Loucy (cell line): ENCODE measurements around the gene DLGAP4.

Experiments
- H2AFZ ChIP-seq: fragments of 200-600 bp; sonication (generic); 2 replicates; pipeline ENCODE4 v1.6.0; 2016; ENCODE audit warnings: antibody characterized with exemption, mild to moderate bottlenecking, low read length, moderate library complexity
- H3F3A ChIP-seq: fragments of 200-600 bp; 2 replicates; pipeline ENCODE4 v1.6.0; 2016; ENCODE audit warnings: antibody characterized with exemption, low read depth, mild to moderate bottlenecking
- H3K27me3 ChIP-seq: fragments of 200-600 bp; sonication (generic); 2 replicates; pipeline ENCODE4 v1.6.1; 2014; ENCODE audit warnings: low read length, mild to moderate bottlenecking; ENCODE audit not compliant: insufficient read depth, poor library complexity, severe bottlenecking
- H3K36me3 ChIP-seq: fragments of 200-600 bp; sonication (generic); 2 replicates; pipeline ENCODE4 v1.6.1; 2016; ENCODE audit warnings: low read length; ENCODE audit not compliant: insufficient read depth
- H3K4me1 ChIP-seq: fragments of 200-600 bp; sonication (generic); 2 replicates; pipeline ENCODE4 v1.5.1; 2014; ENCODE audit warnings: low read length, mild to moderate bottlenecking; ENCODE audit not compliant: insufficient read depth, poor library complexity, severe bottlenecking
- H3K4me2 ChIP-seq: fragments of 200-600 bp; sonication (generic); 2 replicates; pipeline ENCODE4 v1.6.0; 2014; ENCODE audit warnings: antibody characterized with exemption, low read length, low read depth, mild to moderate bottlenecking; ENCODE audit not compliant: poor library complexity, severe bottlenecking
- H3K4me3 ChIP-seq: fragments of 200-600 bp; sonication (generic); 2 replicates; pipeline ENCODE4 v1.5.1; 2014; ENCODE audit warnings: low read length, mild to moderate bottlenecking, mixed read lengths; ENCODE audit not compliant: poor library complexity, severe bottlenecking
- H3K79me2 ChIP-seq: fragments of 200-600 bp; sonication (generic); 2 replicates; pipeline ENCODE4 v1.6.1; 2014; ENCODE audit warnings: low read length; ENCODE audit not compliant: insufficient read depth
- H3K9ac ChIP-seq: fragments of 200-600 bp; sonication (generic); 2 replicates; pipeline ENCODE4 v1.6.0; 2014; ENCODE audit warnings: mild to moderate bottlenecking, low read depth, low read length, moderate library complexity; ENCODE audit not compliant: poor library complexity, severe bottlenecking
- H3K9me2 ChIP-seq: fragments of 200-600 bp; sonication (generic); replicated peaks from 2 replicates; pipeline ENCODE4 v1.6.1; 2016; ENCODE audit warnings: low read depth, low read length, mixed read lengths
- H3K9me3 ChIP-seq: fragments of 200-600 bp; sonication (generic); 2 replicates; pipeline ENCODE4 v1.6.1; 2014; ENCODE audit warnings: mild to moderate bottlenecking, antibody characterized with exemption, low read length, low read depth; ENCODE audit not compliant: insufficient read depth
- H4K20me1 ChIP-seq: fragments of 200-600 bp; sonication (generic); 2 replicates; pipeline ENCODE4 v1.6.0; 2014; ENCODE audit warnings: antibody characterized with exemption, low read length, mild to moderate bottlenecking; ENCODE audit not compliant: insufficient read depth, poor library complexity, severe bottlenecking
- CTCF ChIP-seq: fragments of 200-600 bp; sonication (generic); conservative IDR thresholded peaks from 2 replicates; pipeline ENCODE4 v1.5.1; 2014; ENCODE audit warnings: mild to moderate bottlenecking, antibody characterized with exemption, low read length
- EZH2phosphoT487 ChIP-seq: fragments of 200-600 bp; IDR thresholded peaks from 2 replicates; pipeline ENCODE4 v1.6.1; 2018; ENCODE audit warnings: antibody characterized with exemption, mild to moderate bottlenecking, moderate library complexity, borderline replicate concordance

DLGAP4 gene

GRCh38 chr20:36344517-36345132, 38.5 kb downstream of the DLGAP4 start:
- Histone ChIP-seq H4K20me1 (no peaks in the 10 kb centered on the region), H3K27me3 (no peaks in the 10 kb centered on the region), H3K9me2 (no peaks in the 10 kb centered on the region), H3K4me3 (no peak overlapping the region), H3K79me2 (no peaks in the 10 kb centered on the region), H2AFZ (no peak overlapping the region), H3K9ac (no peak overlapping the region), H3K36me3 (no peaks in the 10 kb centered on the region), H3K4me1 (no peaks in the 10 kb centered on the region), H3K9me3 (no peaks in the 10 kb centered on the region), H3F3A (no peaks in the 10 kb centered on the region), H3K4me2 (no peak overlapping the region)
- TF ChIP-seq CTCF, result no peak
- no peak for TF ChIP-seq EZH2phosphoT487

- TF ChIP-seq CTCF (no peak), EZH2phosphoT487 (no peak)
- Histone ChIP-seq H3K9ac (no peak overlapping the region), H3K4me1 (no peaks in the 10 kb centered on the region), H3K4me3 (no peak overlapping the region), H3K36me3 (no peaks in the 10 kb centered on the region), H4K20me1 (no peaks in the 10 kb centered on the region), H3K27me3 (no peaks in the 10 kb centered on the region), H3K4me2 (no peak overlapping the region), H3F3A (no peaks in the 10 kb centered on the region), H2AFZ (no peak overlapping the region), H3K79me2 (no peaks in the 10 kb centered on the region), H3K9me3 (no peaks in the 10 kb centered on the region), H3K9me2 (no peaks in the 10 kb centered on the region)
Measured at GRCh38 chr20:36346256-36346655, 40.1 kb downstream of the DLGAP4 start.

GRCh38 chr20:36349384-36350170, 43.4 kb downstream of the DLGAP4 start:
- H3K27me3 ChIP-seq, result no peaks in the 10 kb centered on the region
- H3K9me3 ChIP-seq, result no peaks in the 10 kb centered on the region
- no peaks in the 10 kb centered on the region for H3K4me1 ChIP-seq
- no peak overlapping the region for H3K4me3 ChIP-seq
- no peak overlapping the region for H3K9ac ChIP-seq
- H3K9me2 ChIP-seq, result no peaks in the 10 kb centered on the region
- H3K79me2 ChIP-seq, result no peaks in the 10 kb centered on the region
- TF ChIP-seq EZH2phosphoT487 (no peak), CTCF (no peak)
- H3K36me3 ChIP-seq, result no peaks in the 10 kb centered on the region
- no peak overlapping the region for H2AFZ ChIP-seq
- H3K4me2 ChIP-seq, result no peak overlapping the region
- no peaks in the 10 kb centered on the region for H4K20me1 ChIP-seq
- no peaks in the 10 kb centered on the region for H3F3A ChIP-seq
